Gastrocnemius medialis (tissue), 4 donors: ENCODE measurements around the gene GP5. TPM values are rescaled to one million over a fixed set of nuclear protein-coding genes. Genes with fewer than 3 reads are reported as not detected.

Experiments used
- ATAC-seq, 2 donors: fragments of 150-250 bp; one replicate each; pipeline ENCODE4 v1.9.1; 2016
- DNase-seq, 2 donors: peaks; one replicate each; pipeline ENCODE4 v3.0.0-alpha.2; 2019
- H3K27ac ChIP-seq, 4 donors: fragments of 200-600 bp; sonication (generic); 1 replicate in 1 of 4; 2 replicates in 3 of 4; pipeline ENCODE4 v1.5.1; 2016 to 2018; ENCODE audit warnings: mild to moderate bottlenecking in 2 of 4, moderate library complexity in 1 of 4
- H3K27me3 ChIP-seq, 3 donors: fragments of 200-600 bp; sonication (generic) in 2 of 3; 1 replicate in 1 of 3; 2 replicates in 2 of 3; pipeline versions ENCODE4 v1.5.1 to v1.6.0; 2016 to 2019; ENCODE audit warnings: mild to moderate bottlenecking in 1 of 3, moderate library complexity in 1 of 3
- H3K36me3 ChIP-seq, 2 donors: fragments of 200-600 bp; sonication (generic) in 1 of 2; one replicate each; pipeline ENCODE4 v1.5.1; 2017 to 2018
- H3K4me1 ChIP-seq, 2 donors: fragments of 200-600 bp; sonication (generic) in 1 of 2; one replicate each; pipeline ENCODE4 v1.5.1; 2016 to 2017; ENCODE audit warnings: mild to moderate bottlenecking in 2 of 2
- H3K4me3 ChIP-seq, 4 donors: fragments of 200-600 bp; sonication (generic) in 3 of 4; 1 replicate in 1 of 4; 2 replicates in 3 of 4; pipeline ENCODE4 v1.5.1; 2016 to 2019; ENCODE audit warnings: mild to moderate bottlenecking in 2 of 4
- H3K9me3 ChIP-seq, 3 donors: fragments of 200-600 bp; sonication (generic) in 2 of 3; 1 replicate in 1 of 3; 2 replicates in 2 of 3; pipeline ENCODE4 v1.5.1; 2016 to 2019
- CTCF ChIP-seq, 5 experiments: fragments of 450-650 bp in 3 of 5; fragments of 200-600 bp in 2 of 5; sonication (generic) in 2 of 5; IDR thresholded peaks in 4 of 5; conservative IDR thresholded peaks in 1 of 5; 1 replicate in 4 of 5; 2 replicates in 1 of 5; pipeline ENCODE4 v1.5.1; 2016 to 2019; ENCODE audit warnings: antibody characterized with exemption in 5 of 5, mild to moderate bottlenecking in 3 of 5, moderate library complexity in 3 of 5
- POLR2A ChIP-seq, 2 donors: fragments of 450-650 bp; IDR thresholded peaks; one replicate each; pipeline ENCODE4 v1.6.1; 2017; ENCODE audit warnings: antibody characterized with exemption in 2 of 2, mild to moderate bottlenecking in 2 of 2, moderate library complexity in 2 of 2
- in situ Hi-C, 4 donors: fragments of 200-750 bp; cut with MboI; loops; one replicate each; pipeline versions ENCODE4 v1.15.0 to v1.8.0; 2017; ENCODE audit warnings: low sequenced_read_pairs in 4 of 4
- intact Hi-C: fragments of 100-400 bp; cut with DNase I; formaldehyde crosslinking; loops from one replicate; pipeline ENCODE4 v1.15.1; 2023; ENCODE audit warnings: low total_unique reads
- total RNA-seq, 4 donors: library from RNA; depleted of rRNA; stranded (reverse); fragments of >200 nt; gene quantifications; one replicate each; pipeline versions ENCODE4 v1.1.0 to v1.2.3, GENCODE V29; 2016

Gene GP5
- total RNA-seq, 4 donors from 2014 or later = 0.10 TPM; not detected in 3

- H3K36me3 ChIP-seq = no peaks in the 10 kb centered on the region
- in situ Hi-C loops = no loop called here
- H3K27ac ChIP-seq = no peak overlapping the region
- no peak overlapping the region for H3K4me3 ChIP-seq
- TF ChIP-seq POLR2A (IDR thresholded peaks at IDR 0.05) = no peak
- ATAC-seq (no peak), DNase-seq (no peak)
- H3K4me1 ChIP-seq = peaks cover 1 to 4% of the 10 kb centered on the region in 2 donors
- H3K9me3 ChIP-seq = no peaks in the 10 kb centered on the region
- peaks cover 13 to 33% (median 21%) of the 10 kb centered on the region in 3 donors for H3K27me3 ChIP-seq
- intact Hi-C loops = no loop called here
Observed at GRCh38 chr3:194392576-194392975, 6.5 kb downstream of the GP5 start.

- H3K27ac ChIP-seq = no peak overlapping the region
- no peaks in the 10 kb centered on the region for H3K9me3 ChIP-seq
- H3K36me3 ChIP-seq = no peaks in the 10 kb centered on the region
- H3K27me3 ChIP-seq = peaks cover 3 to 23% (median 7%) of the 10 kb centered on the region in 3 donors
- no peak for DNase-seq
- in situ Hi-C loops (no loop called here), intact Hi-C loops (no loop called here)
- no peak for ATAC-seq
- H3K4me3 ChIP-seq = no peak overlapping the region
- no peak for TF ChIP-seq CTCF (IDR thresholded peaks at IDR 0.05 in 4 of 5, conservative IDR thresholded peaks at IDR 0.05 in 1 of 5)
- TF ChIP-seq POLR2A (IDR thresholded peaks at IDR 0.05) = no peak
- H3K4me1 ChIP-seq = no peaks in the 10 kb centered on the region
Observed at GRCh38 chr3:194390835-194391234, 8.2 kb downstream of the GP5 start.

GRCh38 chr3:194389269-194389668 is 9.8 kb downstream of the GP5 start:
- Histone ChIP-seq H3K27me3 (peaks cover 3 to 17% (median 5%) of the 10 kb centered on the region in 3 donors), H3K4me1 (no peaks in the 10 kb centered on the region), H3K27ac (no peak overlapping the region), H3K4me3 (no peak overlapping the region), H3K9me3 (no peaks in the 10 kb centered on the region), H3K36me3 (no peaks in the 10 kb centered on the region)
- in situ Hi-C loops (no loop called here), intact Hi-C loops (no loop called here)
- ATAC-seq (no peak), DNase-seq (no peak)
- TF ChIP-seq POLR2A (IDR thresholded peaks at IDR 0.05) = no peak
- TF ChIP-seq CTCF (IDR thresholded peaks at IDR 0.05 in 4 of 5, conservative IDR thresholded peaks at IDR 0.05 in 1 of 5) = no peak

GRCh38 chr3:194387926-194388418 is 11.1 kb downstream of the GP5 start:
- no peaks in the 10 kb centered on the region for H3K36me3 ChIP-seq
- in situ Hi-C loops (no loop called here), intact Hi-C loops (no loop called here)
- H3K4me3 ChIP-seq = no peak overlapping the region
- no peaks in the 10 kb centered on the region for H3K9me3 ChIP-seq
- peaks cover 3 to 14% (median 5%) of the 10 kb centered on the region in 3 donors for H3K27me3 ChIP-seq
- TF ChIP-seq CTCF (IDR thresholded peaks at IDR 0.05 in 4 of 5, conservative IDR thresholded peaks at IDR 0.05 in 1 of 5) (no peak), POLR2A (IDR thresholded peaks at IDR 0.05) (no peak)
- H3K4me1 ChIP-seq = no peaks in the 10 kb centered on the region
- no peak for DNase-seq
- no peak overlapping the region for H3K27ac ChIP-seq
- ATAC-seq = no peak

GRCh38 chr3:194387276-194387675 is 11.8 kb downstream of the GP5 start:
- in situ Hi-C loops = no loop called here
- Histone ChIP-seq H3K4me1 (no peaks in the 10 kb centered on the region), H3K36me3 (no peaks in the 10 kb centered on the region), H3K9me3 (no peaks in the 10 kb centered on the region), H3K27ac (no peak overlapping the region), H3K4me3 (no peak overlapping the region), H3K27me3 (peaks cover 0 to 13% (median 2%) of the 10 kb centered on the region in 3 donors)
- TF ChIP-seq POLR2A (IDR thresholded peaks at IDR 0.05) = no peak
- TF ChIP-seq CTCF (IDR thresholded peaks at IDR 0.05 in 4 of 5, conservative IDR thresholded peaks at IDR 0.05 in 1 of 5) = no peak
- intact Hi-C loops = no loop called here
- DNase-seq (no peak), ATAC-seq (no peak)
